LoVo (cell line): Measurements from ENCODE around the gene ABCD3.

Source experiments
- DNase-seq: peaks from one replicate; pipeline ENCODE4 v3.0.0-alpha.2; 2016; ENCODE audit warnings: low spot score

ABCD3 gene

DNA sequence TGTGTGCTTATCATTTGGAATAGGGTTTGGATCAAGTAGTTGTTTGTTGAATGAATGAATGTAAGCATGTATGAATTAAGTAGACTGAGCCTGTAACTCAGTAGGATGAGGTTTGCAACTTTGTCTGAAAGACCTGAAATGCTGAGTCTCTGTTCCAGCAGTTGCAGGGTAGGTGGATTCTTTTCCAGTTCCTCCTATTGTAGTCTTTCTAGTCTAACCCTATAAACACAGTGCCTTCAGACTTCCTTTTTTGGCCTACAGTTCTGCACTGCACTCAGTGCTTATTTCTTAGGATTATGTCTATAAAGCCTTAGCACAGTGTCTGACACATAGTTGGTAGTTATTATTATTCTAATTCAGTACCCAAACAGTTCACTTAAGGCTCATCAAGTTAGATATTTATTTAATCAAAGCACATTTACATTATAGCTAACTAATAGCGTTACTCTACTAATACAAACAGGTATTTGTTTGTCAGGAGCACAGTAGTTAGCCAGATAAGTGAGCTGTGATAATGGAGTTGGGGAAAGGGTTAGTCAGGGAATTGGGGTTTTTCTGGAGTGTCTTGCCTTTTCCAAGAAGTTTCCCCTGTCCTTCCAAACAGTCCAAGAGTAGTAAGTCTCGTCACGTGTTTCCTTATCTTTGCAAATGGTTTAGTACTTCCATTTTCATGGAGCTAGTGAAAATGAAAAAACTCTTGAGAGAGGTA, 45.0 kb downstream of the ABCD3 start:
- DNase-seq: no peak

DNA sequence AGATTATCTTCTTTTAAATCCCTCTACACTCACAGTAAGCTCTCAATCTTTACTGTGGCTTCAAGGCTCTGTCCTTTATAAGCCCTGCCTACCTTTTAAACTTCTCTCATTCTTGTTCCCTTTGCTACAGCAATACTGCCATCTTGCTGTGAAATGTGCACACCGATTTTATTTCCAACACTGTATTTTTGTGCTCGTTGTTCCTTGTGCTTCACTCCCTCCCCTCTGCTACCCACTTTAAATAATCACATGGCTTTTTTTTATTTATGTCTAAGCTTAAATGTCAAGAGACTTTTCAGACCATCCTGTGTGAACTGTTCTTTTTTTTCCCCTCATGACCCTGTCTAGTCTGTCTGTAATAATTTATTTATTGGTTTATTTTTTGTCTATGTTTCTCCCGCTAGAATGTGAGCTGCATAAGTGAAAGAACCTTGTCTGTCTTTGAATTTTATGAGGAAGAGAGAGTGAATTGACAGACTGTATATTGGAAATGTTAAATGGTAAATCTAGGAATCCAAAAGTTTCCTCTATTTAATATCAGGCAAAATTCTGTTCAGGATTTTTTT, 45.7 kb downstream of the ABCD3 start:
- peak; percentile 53 for DNase-seq

DNA sequence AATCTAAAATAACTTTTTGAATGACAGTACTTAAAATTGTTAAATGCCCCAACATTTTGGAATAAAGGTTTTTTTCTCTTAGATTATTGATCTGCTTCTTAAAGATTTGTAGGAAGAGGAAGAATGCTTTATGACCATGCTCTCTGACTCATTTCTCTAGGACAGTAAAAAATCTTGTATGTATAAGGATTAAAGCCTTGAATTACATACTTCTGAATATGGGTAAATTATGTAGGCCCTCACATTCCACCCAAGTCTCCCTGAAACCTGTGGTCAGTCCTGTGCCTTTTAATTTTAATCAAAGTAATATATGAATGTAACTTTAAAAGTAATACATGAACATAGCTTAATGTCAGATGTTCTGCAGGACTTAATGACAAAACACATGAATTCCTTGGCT, 50.5 kb downstream of the ABCD3 start:
- DNase-seq: peak; percentile 8

DNA sequence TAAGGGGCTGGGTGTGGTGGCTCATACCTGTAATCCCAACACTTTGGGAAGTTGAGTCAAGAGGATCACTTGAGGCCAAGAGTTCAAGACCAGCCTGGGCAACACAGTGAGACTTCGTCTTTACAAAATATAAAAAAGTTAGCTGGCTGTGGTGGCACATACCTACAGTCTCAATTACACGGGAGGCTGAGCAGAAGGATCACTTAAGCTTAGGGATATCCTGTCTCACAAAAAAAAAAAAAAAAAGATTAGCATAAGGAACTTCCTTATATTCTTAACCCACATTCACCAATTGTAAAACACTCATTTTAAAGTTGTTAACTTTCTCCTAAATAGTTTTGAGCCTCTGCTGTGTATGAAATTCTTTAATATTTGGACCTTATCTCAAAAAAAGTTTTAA, 53.1 kb downstream of the ABCD3 start:
- no peak for DNase-seq

GRCh38 chr1:94475232-94475631, 57.0 kb downstream of the ABCD3 start:
- no peak for DNase-seq

- no peak for DNase-seq
Observed at GRCh38 chr1:94479682-94480081, 61.5 kb downstream of the ABCD3 start.

GRCh38 chr1:94481473-94481933, 63.3 kb downstream of the ABCD3 start:
- peak; percentile 76 for DNase-seq

- no peak for DNase-seq
Observed at GRCh38 chr1:94486990-94487389, 68.8 kb downstream of the ABCD3 start.

- DNase-seq: no peak
Observed at GRCh38 chr1:94490556-94490955, 72.4 kb downstream of the ABCD3 start.

DNA sequence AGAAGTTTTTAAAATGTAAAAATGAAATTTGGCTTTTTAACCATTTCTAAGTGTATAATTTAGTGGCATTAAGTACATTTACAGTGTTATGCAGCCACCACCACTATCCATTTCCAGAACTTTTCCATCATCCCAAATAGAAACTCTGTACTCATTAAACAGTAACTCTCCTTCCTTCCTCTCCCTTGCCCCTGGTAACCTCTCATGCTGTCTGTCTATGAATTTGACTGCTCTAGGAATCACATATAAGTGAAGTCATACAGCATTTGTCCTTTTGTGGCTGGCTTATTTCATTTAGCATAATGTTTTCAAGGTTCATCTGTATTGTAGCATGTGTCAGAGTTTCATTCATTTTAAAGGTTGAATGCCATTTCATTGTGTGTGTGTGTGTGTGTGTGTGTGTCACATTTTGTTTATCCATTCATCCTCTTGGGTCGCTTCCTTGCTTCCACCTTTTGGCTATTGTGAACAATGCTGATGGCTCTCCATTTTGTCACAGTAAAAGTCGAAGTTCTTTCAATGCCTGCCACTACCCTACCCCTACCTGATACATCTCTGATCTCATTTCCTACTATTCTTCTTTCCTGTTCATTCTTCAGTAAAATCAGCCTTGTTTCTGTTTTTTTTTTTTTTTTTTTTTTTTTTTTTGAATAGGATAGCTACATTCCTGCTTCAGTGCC, 78.0 kb downstream of the ABCD3 start:
- no peak for DNase-seq

GRCh38 chr1:94501426-94501825, 83.2 kb downstream of the ABCD3 start:
- no peak for DNase-seq

- DNase-seq: no peak
Observed at GRCh38 chr1:94501935-94502334, 83.7 kb downstream of the ABCD3 start.

GRCh38 chr1:94503153-94503552, 85.0 kb downstream of the ABCD3 start:
- DNase-seq: no peak

GRCh38 chr1:94504601-94505000, 86.4 kb downstream of the ABCD3 start:
- DNase-seq: no peak

GRCh38 chr1:94512816-94513215, 94.6 kb downstream of the ABCD3 start:
- no peak for DNase-seq

GRCh38 chr1:94514095-94514727, 96.0 kb downstream of the ABCD3 start:
- DNase-seq: peak; percentile 55

- DNase-seq: no peak
Observed at GRCh38 chr1:94515296-94515947, 97.2 kb downstream of the ABCD3 start.

DNA sequence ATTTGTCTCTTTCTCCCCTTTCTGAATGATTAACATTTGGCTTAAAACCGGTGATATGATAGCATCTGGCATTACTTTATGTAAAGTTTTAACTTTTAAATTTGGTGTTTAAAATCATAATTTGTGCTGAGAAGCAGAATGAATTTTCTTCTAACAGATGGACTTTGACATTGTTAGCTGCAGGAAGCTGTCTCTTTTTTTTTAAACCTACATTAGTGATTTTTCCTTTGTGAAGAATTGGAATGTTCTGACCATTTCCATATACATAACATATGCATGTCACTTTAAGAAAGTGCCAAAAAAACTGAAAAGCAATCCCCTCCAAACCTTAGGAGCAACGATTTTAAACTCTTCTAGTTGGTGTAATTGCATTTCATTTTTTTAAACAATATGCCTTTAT, 101.2 kb downstream of the ABCD3 start:
- DNase-seq: no peak

DNA sequence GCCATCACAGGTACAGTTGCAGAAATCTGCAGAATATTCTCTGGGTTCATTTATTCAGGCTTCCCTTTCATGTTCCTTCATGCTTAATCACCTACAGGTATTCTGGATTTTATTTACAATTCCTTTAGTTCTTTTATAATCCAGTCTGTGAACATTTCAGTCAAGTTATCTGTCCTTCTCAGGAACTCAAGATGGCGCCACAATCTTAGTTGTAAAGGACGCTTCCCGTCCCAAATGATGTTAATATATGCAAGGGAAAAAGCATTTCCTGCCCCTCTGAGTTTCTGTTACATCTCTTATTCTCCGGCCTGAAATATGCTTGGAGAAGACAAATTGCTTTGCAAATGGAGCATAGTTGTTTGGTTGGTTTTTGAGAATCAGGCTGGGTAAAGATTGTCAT, 104.1 kb downstream of the ABCD3 start:
- DNase-seq: no peak

- no peak for DNase-seq
Observed at GRCh38 chr1:94524531-94524930, 106.3 kb downstream of the ABCD3 start.

- no peak for DNase-seq
Observed at GRCh38 chr1:94526152-94526980, 108.2 kb downstream of the ABCD3 start.
